DND-41 (cell line): ENCODE data around the gene DNAJC27.
A peak's percentile ranks its signal among the peaks of the same experiment; 100 is the strongest.

Experiments used
- ATAC-seq: fragments of 200-7000 bp; cut with Tn5 transposase; 3 replicates; pipeline ENCODE4 v1.9.1; 2021; ENCODE audit warnings: low read depth; ENCODE audit not compliant: insufficient read depth
- DNase-seq: peaks from one replicate; pipeline ENCODE4 v3.0.0-alpha.2; 2020
- H2AFZ ChIP-seq: 2 replicates; pipeline ENCODE4 v1.6.0; 2012; ENCODE audit warnings: low read depth, low read length
- H3K27ac ChIP-seq: 2 replicates; pipeline ENCODE4 v1.5.1; 2012; ENCODE audit warnings: low read length, inconsistent platforms
- H3K27me3 ChIP-seq: fragments of 200-600 bp; sonication (generic); 2 replicates; pipeline ENCODE4 v1.6.0; 2012; ENCODE audit warnings: low read length, mild to moderate bottlenecking, inconsistent platforms; ENCODE audit not compliant: insufficient read depth, poor library complexity
- H3K36me3 ChIP-seq: 2 replicates; pipeline ENCODE4 v1.5.1; 2012; ENCODE audit warnings: low read length, inconsistent platforms; ENCODE audit not compliant: insufficient read depth
- H3K4me1 ChIP-seq: 2 replicates; pipeline ENCODE4 v1.5.1; 2012; ENCODE audit warnings: mild to moderate bottlenecking, low read length; ENCODE audit not compliant: insufficient read depth
- H3K4me2 ChIP-seq: 2 replicates; pipeline ENCODE4 v1.6.0; 2012; ENCODE audit warnings: mild to moderate bottlenecking, moderate library complexity, low read length, inconsistent platforms; ENCODE audit not compliant: insufficient read depth
- H3K4me3 ChIP-seq, 2 experiments: fragments of 200-600 bp in 1 of 2; shearing (Covaris generic) in 1 of 2; 2 replicates each; pipeline ENCODE4 v1.5.1; 2012 to 2016; ENCODE audit warnings: inconsistent platforms in 2 of 2, low read length in 2 of 2, mild to moderate bottlenecking in 2 of 2, low read depth in 1 of 2, moderate library complexity in 1 of 2
- H3K79me2 ChIP-seq: 2 replicates; pipeline ENCODE4 v1.6.0; 2012; ENCODE audit warnings: low read length, inconsistent platforms; ENCODE audit not compliant: insufficient read depth
- H3K9ac ChIP-seq: 2 replicates; pipeline ENCODE4 v1.6.0; 2012; ENCODE audit warnings: low read depth, mild to moderate bottlenecking, inconsistent platforms, low read length, moderate library complexity
- H3K9me3 ChIP-seq: 2 replicates; pipeline ENCODE4 v1.5.1; 2012; ENCODE audit warnings: low read length, moderate library complexity, mild to moderate bottlenecking, inconsistent platforms; ENCODE audit not compliant: insufficient read depth, severe bottlenecking
- H4K20me1 ChIP-seq: 2 replicates; pipeline ENCODE4 v1.6.0; 2012; ENCODE audit warnings: low read length; ENCODE audit not compliant: insufficient read depth
- CTCF ChIP-seq: IDR thresholded peaks from 2 replicates; pipeline ENCODE4 v1.5.1; 2012; ENCODE audit warnings: borderline replicate concordance, low read length, moderate library complexity, mild to moderate bottlenecking; ENCODE audit not compliant: poor library complexity, severe bottlenecking; ENCODE audit errors: extremely low read depth
- EZH2 ChIP-seq: IDR thresholded peaks from 3 replicates; pipeline ENCODE4 v1.6.1; 2012; ENCODE audit warnings: borderline replicate concordance, low read depth, mild to moderate bottlenecking, moderate library complexity, low read length, inconsistent platforms; ENCODE audit not compliant: severe bottlenecking

Gene DNAJC27

GRCh38 chr2:24919506-24920097 is 52.2 kb downstream of the DNAJC27 start:
- peaks cover 35% of the 10 kb centered on the region for H3K36me3 ChIP-seq
- peak overlapping the region; percentile 66 for H3K27ac ChIP-seq
- TF ChIP-seq CTCF (no peak), EZH2 (no peak)
- H4K20me1 ChIP-seq, result peaks cover 33% of the 10 kb centered on the region
- H3K4me3 ChIP-seq, result peak overlapping the region; percentile 68 to 85; a peak in 3 of 4 replicates
- peak overlapping the region; percentile 86 for H2AFZ ChIP-seq
- peaks cover 50% of the 10 kb centered on the region for H3K79me2 ChIP-seq
- H3K9ac ChIP-seq, result peak overlapping the region; percentile 82
- peak; percentile 24 for DNase-seq
- no peaks in the 10 kb centered on the region for H3K9me3 ChIP-seq
- peaks cover 56% of the 10 kb centered on the region for H3K4me1 ChIP-seq
- ATAC-seq, result peak; percentile 18; the same call in 2 of the 3 replicates
- peak overlapping the region; percentile 84 for H3K4me2 ChIP-seq
- no peaks in the 10 kb centered on the region for H3K27me3 ChIP-seq

- peaks cover 57% of the 10 kb centered on the region for H3K4me1 ChIP-seq
- H2AFZ ChIP-seq, result peak overlapping the region; percentile 86
- peak; percentile 48 for ATAC-seq
- H3K9me3 ChIP-seq, result no peaks in the 10 kb centered on the region
- H3K4me2 ChIP-seq, result peak overlapping the region; percentile 84
- H3K27me3 ChIP-seq, result no peaks in the 10 kb centered on the region
- H3K4me3 ChIP-seq, result peak overlapping the region; percentile 68 to 85; a peak in 3 of 4 replicates
- TF ChIP-seq EZH2, result no peak
- no peak for TF ChIP-seq CTCF
- H3K9ac ChIP-seq, result peak overlapping the region; percentile 82
- DNase-seq, result peak; percentile 60
- peaks cover 53% of the 10 kb centered on the region for H3K79me2 ChIP-seq
- H3K36me3 ChIP-seq, result peaks cover 39% of the 10 kb centered on the region
- peaks cover 36% of the 10 kb centered on the region for H4K20me1 ChIP-seq
- peak overlapping the region; percentile 66 for H3K27ac ChIP-seq
Observed at GRCh38 chr2:24919037-24919505, 52.7 kb downstream of the DNAJC27 start.

DNA sequence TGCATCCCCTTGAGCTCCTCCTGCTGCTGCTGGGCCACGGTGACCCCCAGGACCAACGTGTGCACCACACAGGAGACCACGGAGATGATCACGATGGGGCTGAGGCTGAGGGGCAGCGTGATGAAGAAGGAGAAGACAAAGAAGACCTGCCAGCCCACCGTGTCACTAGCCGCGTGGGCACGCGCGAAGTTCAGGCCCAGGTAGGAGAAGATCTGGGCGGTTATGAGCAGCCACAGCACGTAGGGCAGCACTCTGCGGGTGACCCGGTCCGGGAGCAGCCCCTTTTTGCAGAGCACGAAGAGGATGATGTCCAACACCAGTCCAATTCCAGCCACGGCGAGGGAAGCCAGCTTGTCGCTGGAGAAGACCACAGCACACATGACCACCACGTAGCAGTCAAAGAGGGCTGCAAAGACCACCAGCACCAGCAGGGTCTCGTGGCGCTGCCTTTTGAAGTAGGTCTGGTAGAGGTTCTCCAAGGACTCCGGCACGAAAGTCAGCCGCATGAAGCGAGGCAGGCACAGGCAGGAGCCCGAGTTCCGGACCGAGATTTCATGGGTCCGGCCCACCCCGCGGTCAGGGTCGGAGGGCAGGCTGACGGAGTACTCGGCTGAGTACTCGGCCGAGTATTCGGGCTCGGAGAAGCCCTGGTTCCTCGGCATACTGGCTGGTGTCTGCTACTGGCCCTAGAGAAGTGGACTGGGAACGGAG is 53.3 kb downstream of the DNAJC27 start:
- Histone ChIP-seq H4K20me1 (peaks cover 39% of the 10 kb centered on the region), H2AFZ (no peak overlapping the region), H3K9ac (peak overlapping the region; percentile 82), H3K4me3 (peak overlapping the region; percentile 68 to 85; a peak in 3 of 4 replicates), H3K27me3 (no peaks in the 10 kb centered on the region), H3K4me2 (peak overlapping the region; percentile 84), H3K9me3 (no peaks in the 10 kb centered on the region), H3K4me1 (peaks cover 57% of the 10 kb centered on the region), H3K36me3 (peaks cover 44% of the 10 kb centered on the region), H3K79me2 (peaks cover 58% of the 10 kb centered on the region), H3K27ac (no peak overlapping the region; the same call in 1 of the 2 replicates)
- TF ChIP-seq CTCF (no peak), EZH2 (no peak)
- DNase-seq (no peak), ATAC-seq (no peak)
